GM21723 (cell line): ENCODE data around the gene MDP1.
"Not testable (repeated sequence)": the region's sequence is repeated elsewhere in the genome, so short reads cannot be mapped to it uniquely, and the experiment has no call there.

Experiments used
- ATAC-seq: cut with Tn5 transposase; IDR thresholded peaks from one replicate; pipeline ENCODE4 v1.9.1; 2021; ENCODE audit warnings: mild to moderate bottlenecking, moderate library complexity; ENCODE audit not compliant: unreplicated experiment

The MDP1 gene

GRCh38 chr14:24232121-24232644 is 16.3 kb upstream of the MDP1 start, which contains the start of gene NEDD8:
Gene NEDD8, minus strand, starts transcription at chr14:24232367. Its CDS starts 100 bp downstream, at chr14:24232267.
- peak; percentile 82 for ATAC-seq

GRCh38 chr14:24231263-24232120 is 15.6 kb upstream of the MDP1 start:
- ATAC-seq, result peak; percentile 11

- ATAC-seq, result no peak
Measured at GRCh38 chr14:24228902-24229301, 13.0 kb upstream of the MDP1 start.

- no peak for ATAC-seq
Measured at GRCh38 chr14:24226473-24226872, 10.6 kb upstream of the MDP1 start.

- no peak for ATAC-seq
Measured at GRCh38 chr14:24224618-24225071, 8.8 kb upstream of the MDP1 start.

DNA sequence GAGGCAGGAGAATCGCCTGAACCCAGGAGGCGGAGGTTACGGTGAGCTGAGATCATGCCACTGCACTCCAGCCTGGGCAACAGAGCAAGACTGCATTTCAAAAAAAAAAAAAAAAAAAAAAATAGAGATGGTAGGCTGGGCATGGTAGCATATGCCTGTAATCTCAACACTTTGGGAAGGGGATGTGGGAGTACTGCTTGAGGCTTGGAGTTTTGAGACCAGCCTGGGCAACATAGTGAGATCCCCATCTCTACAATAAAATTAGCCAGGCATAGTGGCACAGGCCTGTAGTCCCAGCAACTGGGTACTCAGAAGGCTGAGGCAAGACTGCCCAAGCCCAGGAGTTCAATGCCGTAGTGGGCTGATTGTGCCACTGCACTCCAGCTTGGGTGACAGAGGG is 7.1 kb upstream of the MDP1 start:
- ATAC-seq, result not testable (repeated sequence)

GRCh38 chr14:24219521-24219920 is 3.7 kb upstream of the MDP1 start:
- ATAC-seq, result no peak

DNA sequence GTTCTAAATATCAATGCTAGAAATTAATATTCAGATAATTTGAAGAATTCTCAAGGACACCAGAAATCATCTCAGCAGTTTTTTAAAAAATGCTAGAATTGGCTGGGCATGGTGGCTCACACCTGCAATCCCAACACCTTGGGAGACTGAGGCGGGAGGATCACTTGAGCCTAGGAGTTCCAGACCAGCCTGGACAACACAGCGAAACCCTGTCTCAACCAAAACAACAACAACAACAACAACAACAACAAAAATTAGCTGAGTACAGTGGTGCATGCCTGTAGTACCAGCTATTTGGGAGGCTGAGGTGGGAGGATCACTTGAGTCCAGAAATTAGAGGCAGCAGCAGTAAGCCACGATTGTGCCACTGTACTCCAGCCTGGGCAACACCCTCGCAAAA is 3.2 kb upstream of the MDP1 start:
- no peak for ATAC-seq

DNA sequence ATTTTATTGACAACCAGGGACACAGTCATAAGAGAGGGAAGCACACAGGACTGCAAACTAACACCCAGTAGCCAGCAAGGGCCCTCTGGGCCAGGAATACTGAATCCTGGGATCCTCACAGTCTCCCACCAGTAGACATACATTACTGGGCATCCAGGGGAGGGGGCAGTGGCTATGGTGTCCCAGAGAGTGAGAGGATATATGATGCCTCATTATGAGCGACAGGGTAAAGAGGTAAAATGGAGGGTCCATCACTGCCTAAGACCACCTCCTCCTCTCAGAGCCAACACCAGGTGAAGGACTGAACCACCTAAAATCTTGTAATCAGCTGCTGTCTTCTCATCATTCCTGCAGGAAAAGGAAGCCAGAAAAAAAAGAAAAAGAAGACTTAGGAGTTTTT is 1.0 kb upstream of the MDP1 start:
- not testable (repeated sequence) for ATAC-seq

DNA sequence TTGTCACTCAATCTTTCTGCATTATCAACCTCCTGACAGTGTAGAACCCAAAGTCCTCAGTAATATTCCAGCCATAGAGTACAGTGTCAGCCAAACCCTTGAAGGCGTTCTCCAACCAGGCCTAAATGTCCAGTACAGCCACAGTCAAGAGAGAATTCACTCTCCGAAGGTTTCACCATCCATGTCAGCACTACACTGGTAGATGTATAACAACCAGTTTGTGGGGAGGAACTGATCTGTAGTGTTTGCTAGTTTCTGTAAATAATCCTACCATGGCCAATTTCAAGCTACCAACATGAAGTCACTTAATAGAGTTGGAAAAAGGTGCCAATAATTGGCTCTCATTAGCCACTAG is 456 bp upstream of the MDP1 start:
- no peak for ATAC-seq

GRCh38 chr14:24213866-24214662 is 1.8 kb downstream of the MDP1 start:
- ATAC-seq, result no peak

DNA sequence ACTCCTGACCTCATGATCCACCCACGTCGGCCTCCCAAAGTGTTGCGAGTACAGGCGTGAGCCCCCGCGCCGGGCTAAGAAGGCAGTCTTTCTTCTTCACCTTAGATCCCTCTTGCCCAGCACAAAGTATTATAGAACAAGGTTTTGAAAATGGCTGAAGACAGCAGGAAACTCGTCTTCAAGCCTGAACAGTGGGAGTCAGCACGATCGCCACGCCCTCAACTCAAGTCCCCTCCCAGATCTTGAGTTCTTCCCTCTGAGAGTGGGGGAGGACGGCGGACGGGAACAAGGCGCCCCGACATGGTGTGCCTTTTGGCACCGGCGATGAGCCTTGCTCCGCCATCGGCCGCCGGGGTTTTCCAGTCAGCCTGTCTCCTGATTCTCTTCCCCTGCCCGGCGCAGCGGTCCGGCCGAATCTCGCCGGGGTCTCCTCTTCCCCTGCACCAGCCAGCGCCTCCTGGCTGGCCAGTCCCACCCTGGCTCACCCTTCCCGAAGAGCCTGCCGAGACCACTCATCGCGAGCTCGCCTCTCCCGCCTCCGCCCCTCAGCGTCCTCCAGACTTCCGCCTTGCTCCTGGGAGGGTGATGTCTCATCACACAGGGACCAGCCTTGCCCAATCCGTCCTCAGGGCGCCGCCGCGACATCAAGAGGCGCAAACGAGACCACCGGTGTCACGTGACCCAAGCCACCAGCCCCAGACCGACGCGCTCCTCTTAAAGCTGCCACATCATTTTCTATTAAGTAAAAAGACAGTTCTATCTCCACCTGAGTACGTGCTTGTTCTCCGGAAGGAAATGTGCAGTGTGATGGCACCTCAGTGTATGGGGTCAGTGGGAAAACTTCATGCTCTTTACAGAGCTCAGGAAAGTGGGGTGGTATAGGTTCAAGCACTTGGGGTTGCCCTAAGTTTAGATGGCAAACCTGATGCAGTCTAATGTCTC is 2.7 kb downstream of the MDP1 start, which contains the start of gene CHMP4A:
TSS of gene CHMP4A (minus strand) at position 565 of the 942 bp plus-strand sequence. CDS start at position 516, 49 bp downstream.
- ATAC-seq, result peak; percentile 79

GRCh38 chr14:24211311-24211710 is 4.6 kb downstream of the MDP1 start:
- ATAC-seq, result no peak

DNA sequence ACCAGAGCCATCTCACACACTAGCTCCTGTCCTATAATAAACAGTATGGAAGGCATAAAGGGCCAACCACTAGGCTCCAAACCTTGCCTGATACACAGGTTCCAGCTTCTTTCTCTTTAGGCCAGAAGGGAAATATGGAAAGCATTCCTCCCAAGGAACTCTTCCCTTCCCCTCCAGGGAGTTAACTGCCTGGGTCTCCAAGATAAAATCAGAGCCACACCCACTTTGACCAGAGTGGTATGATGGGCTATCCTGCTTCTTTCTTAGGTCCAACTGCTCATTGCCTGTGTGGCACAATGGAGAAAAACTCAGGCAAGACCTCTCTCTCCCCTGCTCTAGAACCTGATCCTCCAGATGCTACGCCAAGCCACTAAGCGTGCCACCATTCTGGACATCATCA is 8.2 kb downstream of the MDP1 start:
- ATAC-seq, result no peak

DNA sequence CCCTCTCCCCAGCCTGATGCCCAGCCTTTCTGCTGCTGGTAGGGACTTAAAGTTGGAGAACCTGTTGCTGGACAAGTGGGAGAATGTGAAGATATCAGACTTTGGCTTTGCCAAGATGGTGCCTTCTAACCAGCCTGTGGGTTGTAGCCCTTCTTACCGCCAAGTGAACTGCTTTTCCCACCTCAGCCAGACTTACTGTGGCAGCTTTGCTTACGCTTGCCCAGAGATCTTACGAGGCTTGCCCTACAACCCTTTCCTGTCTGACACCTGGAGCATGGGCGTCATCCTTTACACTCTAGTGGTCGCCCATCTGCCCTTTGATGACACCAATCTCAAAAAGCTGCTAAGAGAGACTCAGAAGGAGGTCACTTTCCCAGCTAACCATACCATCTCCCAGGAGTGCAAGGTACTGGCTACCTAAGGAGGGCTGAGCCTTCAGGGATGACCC is 8.7 kb downstream of the MDP1 start:
- ATAC-seq, result no peak

DNA sequence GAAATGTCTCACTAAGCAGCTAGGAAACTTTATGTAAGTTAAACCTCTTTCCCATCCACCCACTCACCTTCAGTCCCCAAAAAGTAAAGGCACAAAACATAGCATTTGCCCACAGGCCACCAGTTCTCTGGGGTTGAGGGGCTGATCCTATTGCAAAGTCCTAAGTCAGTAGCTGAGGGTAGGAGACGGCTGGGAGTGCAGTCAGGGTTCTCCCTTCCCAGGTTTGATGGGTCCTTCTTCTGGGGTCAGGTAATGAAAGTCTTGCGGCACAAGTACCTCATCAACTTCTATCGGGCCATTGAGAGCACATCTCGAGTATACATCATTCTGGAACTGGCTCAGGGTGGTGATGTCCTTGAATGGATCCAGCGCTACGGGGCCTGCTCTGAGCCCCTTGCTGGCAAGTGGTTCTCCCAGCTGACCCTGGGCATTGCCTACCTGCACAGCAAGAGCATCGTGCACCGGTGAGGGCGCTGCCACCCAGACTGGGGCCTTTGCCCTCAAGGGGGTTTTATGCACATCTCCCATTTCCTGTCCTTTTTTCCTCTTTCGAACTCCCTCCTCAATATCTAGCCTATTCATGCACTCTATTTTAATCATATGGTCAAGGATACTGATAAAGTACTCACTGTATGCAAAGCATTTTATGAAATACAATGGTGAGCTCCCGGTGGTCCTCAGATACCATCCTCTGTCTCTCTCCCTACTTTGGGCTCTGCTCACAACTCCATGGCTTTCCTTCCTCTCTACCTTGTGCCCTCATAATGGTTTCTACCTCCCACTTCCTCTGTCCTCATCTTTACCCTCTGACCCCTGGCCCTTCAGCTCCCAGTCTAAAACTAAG is 9.4 kb downstream of the MDP1 start:
- ATAC-seq, result no peak

DNA sequence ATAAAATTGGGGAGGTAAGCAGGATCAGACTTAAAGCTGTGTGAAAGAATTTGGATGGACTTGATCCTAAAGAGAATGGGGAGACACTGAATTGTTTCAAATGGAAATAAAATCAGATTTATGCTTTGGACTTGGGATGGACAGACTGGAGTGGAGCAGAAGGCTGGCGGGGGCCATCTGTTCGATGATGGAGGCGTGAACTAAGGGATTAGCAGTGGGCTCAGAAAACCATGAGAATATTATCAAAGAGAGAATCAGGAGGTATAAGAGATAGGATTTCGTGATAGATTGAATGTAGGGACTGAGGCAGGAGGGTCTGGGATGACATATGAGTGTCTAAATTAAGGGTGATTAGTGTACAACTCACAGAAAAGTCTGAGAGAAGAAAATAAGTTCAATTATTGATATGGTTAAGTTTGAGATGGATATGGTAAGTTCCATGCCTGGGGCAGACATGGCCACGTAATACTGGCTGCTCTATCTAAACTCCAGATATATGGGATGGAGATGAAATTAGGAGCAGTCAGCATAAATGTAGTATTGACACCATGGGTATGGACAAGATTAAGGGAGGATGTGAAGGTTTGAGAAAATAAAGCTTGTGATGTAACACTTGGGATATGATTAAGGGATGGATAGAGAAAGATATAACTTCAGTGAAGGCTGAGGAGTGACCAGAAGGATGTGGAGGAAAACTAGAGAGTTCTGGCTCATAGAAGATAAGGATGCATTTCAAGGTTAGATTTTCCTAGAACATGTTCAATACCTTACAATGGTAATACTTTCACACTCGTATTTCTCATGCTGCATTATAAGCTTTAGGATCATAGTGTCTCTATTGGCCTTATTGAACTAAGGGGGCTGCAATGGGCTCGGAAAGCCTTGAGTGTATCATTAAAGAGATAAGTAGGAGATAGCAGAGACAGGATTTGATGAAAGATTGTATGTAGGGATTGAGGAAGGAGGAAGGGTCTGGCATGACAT is 11.4 kb downstream of the MDP1 start:
- no peak for ATAC-seq

GRCh38 chr14:24203249-24203886 is 12.5 kb downstream of the MDP1 start:
- not testable (repeated sequence) for ATAC-seq
